Muscle of leg (tissue), 11 donors: ENCODE data around the gene NUP98. TPM values are rescaled to one million over a fixed set of nuclear protein-coding genes. Genes with fewer than 3 reads are reported as not detected.
"Not testable (repeated sequence)": the region's sequence is repeated elsewhere in the genome, so short reads cannot be mapped to it uniquely, and the experiment has no call there.

Source experiments
- DNase-seq: peaks from one replicate; pipeline ENCODE4 v3.0.0; 2013
- H3K27ac ChIP-seq: one replicate; pipeline ENCODE4 v1.5.1; 2013; ENCODE audit warnings: mild to moderate bottlenecking, low read length, control low read depth
- H3K27me3 ChIP-seq: one replicate; pipeline ENCODE4 v1.6.1; 2013; ENCODE audit warnings: low read length; ENCODE audit not compliant: control insufficient read depth, insufficient read depth
- H3K36me3 ChIP-seq: one replicate; pipeline ENCODE4 v1.6.1; 2013; ENCODE audit warnings: low read length; ENCODE audit not compliant: control insufficient read depth, insufficient read depth
- H3K4me1 ChIP-seq: one replicate; pipeline ENCODE4 v1.6.1; 2013; ENCODE audit warnings: low read length; ENCODE audit not compliant: control insufficient read depth, insufficient read depth
- H3K4me3 ChIP-seq: one replicate; pipeline ENCODE4 v1.5.1; 2013; ENCODE audit warnings: low read length, control low read depth
- H3K9me3 ChIP-seq: replicated peaks from 2 replicates; pipeline ENCODE4 v1.6.1; 2013; ENCODE audit warnings: low read depth, low read length; ENCODE audit not compliant: control insufficient read depth
- WGBS: methylation state at CpG from one replicate; pipeline ENCODE4 v1.1.5; 2013; ENCODE audit warnings: missing lambda C conversion rate; ENCODE audit not compliant: insufficient coverage; 5-methylcytosine and 5-hydroxymethylcytosine counted together
- polyA plus RNA-seq, 8 donors: library from polyadenylated mRNA; unstranded; fragments of 120-200 nt; gene quantifications; one replicate each; pipeline versions ENCODE4 v1.2.1 to v1.2.3, GENCODE V29; 2013; ENCODE audit warnings: inconsistent platforms in 1 of 8, low replicate concordance in 1 of 8; ENCODE audit not compliant: insufficient read length in 8 of 8, insufficient read depth in 1 of 8
- total RNA-seq: library from RNA; stranded (reverse); fragments of 120-200 nt; gene quantifications from one replicate; pipeline ENCODE4 v1.2.4, GENCODE V29; 2013

Gene NUP98
- total and polyA plus RNA-seq, 9 donors = 36.9 to 44.6 (median 40.1) TPM

DNA sequence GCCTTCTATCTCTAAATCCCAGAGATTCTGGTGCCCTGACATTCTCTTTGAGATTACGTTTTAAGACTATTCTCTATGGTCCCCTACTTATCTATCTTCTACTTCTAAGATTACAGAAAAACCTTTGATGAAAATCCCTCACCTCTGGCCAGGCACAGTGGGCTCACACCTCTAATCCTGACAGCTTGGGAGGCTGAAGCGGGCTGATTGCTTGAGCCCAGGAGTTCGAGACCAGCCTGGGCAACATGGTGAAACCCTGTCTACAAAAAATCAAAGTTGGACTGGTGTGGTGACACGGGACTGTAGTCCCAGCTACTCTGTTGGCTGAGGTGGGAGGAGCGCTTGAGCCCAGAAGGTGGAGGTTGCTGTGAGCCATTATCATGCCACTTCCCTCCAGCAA is 14.4 kb downstream of the NUP98 start:
- H3K4me1 ChIP-seq = no peaks in the 10 kb centered on the region
- no peak overlapping the region for H3K27ac ChIP-seq
- WGBS = 72% methylated on average over 3 of the region's 5 CpGs
- no peaks in the 10 kb centered on the region for H3K27me3 ChIP-seq
- no peak for DNase-seq
- H3K4me3 ChIP-seq = no peak overlapping the region
- peaks cover 24% of the 10 kb centered on the region for H3K36me3 ChIP-seq
- no peaks in the 10 kb centered on the region for H3K9me3 ChIP-seq

- no peaks in the 10 kb centered on the region for H3K9me3 ChIP-seq
- no peak overlapping the region for H3K27ac ChIP-seq
- H3K27me3 ChIP-seq = no peaks in the 10 kb centered on the region
- H3K4me3 ChIP-seq = no peak overlapping the region
- WGBS = no CpG with 5 or more reads among the region's 2 CpGs
- H3K4me1 ChIP-seq = no peaks in the 10 kb centered on the region
- no peak for DNase-seq
- peaks cover 29% of the 10 kb centered on the region for H3K36me3 ChIP-seq
These were observed 15.9 kb downstream of the NUP98 start for GRCh38 chr11:3781423-3781822.

DNA sequence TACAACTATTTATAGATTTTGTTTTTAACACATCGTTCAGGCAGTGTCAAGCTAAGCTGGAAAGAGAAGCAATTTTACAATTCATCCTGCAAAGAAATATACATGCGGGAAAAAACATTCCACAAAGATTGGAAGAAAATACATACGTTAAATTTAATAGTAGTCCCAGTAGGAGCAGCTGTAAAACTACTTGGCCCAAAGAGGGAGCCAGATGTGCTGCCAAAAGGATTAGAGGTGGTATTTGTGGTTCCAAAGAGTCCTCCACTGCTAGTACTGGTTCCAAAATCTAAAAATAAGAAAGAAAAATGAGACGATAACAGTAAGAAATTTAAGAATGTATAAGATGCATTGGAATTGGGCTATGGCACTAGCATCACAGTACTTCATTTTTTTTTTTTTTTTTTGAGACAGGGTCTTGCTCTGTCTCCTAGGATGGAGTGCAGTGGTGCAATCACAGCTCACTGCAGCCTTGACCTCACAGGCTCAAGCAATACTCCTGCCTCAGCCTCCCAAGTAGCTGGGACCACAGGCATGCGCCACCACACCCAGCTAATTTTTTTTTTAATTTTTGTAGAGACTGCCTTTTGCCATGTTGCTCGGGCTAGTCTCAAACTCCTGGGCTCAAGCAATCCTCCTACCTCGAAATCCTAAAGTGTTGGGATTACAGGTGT is 21.5 kb downstream of the NUP98 start:
- no peak overlapping the region for H3K4me3 ChIP-seq
- H3K4me1 ChIP-seq = no peaks in the 10 kb centered on the region
- WGBS = no CpG with 5 or more reads among the region's 7 CpGs
- H3K27ac ChIP-seq = no peak overlapping the region
- DNase-seq = peak; percentile 93
- H3K9me3 ChIP-seq = no peaks in the 10 kb centered on the region
- H3K27me3 ChIP-seq = no peaks in the 10 kb centered on the region
- H3K36me3 ChIP-seq = peaks cover 48% of the 10 kb centered on the region

DNA sequence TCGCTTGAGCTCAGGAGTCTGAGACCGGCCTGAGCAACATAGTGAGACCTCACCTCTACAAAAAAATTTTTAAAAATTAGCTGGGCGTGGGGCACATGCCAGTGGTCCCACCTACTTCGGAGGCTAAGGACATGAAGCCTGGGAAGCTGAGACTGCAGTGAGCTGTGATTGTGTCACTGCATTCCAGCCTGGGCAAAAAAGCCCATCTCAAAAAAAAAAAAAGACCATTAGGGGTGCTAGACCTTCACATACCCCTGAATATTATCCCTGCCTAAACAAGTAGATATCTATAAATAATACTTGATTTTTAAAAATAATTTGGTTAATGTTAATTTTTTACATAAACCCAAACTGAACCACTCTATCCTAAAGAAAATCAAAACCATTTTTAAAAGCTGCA is 24.2 kb downstream of the NUP98 start:
- WGBS = 80% methylated on average over 1 of the region's 4 CpGs
- Histone ChIP-seq H3K4me3 (no peak overlapping the region), H3K4me1 (no peaks in the 10 kb centered on the region), H3K27me3 (no peaks in the 10 kb centered on the region), H3K36me3 (peaks cover 53% of the 10 kb centered on the region), H3K9me3 (no peaks in the 10 kb centered on the region), H3K27ac (no peak overlapping the region)
- no peak for DNase-seq

GRCh38 chr11:3767536-3767935 is 29.8 kb downstream of the NUP98 start:
- no peak overlapping the region for H3K4me3 ChIP-seq
- H3K9me3 ChIP-seq = no peaks in the 10 kb centered on the region
- no peaks in the 10 kb centered on the region for H3K4me1 ChIP-seq
- H3K27me3 ChIP-seq = no peaks in the 10 kb centered on the region
- no peak for DNase-seq
- WGBS = no CpG with 5 or more reads among the region's 3 CpGs
- peaks cover 66% of the 10 kb centered on the region for H3K36me3 ChIP-seq
- H3K27ac ChIP-seq = no peak overlapping the region

DNA sequence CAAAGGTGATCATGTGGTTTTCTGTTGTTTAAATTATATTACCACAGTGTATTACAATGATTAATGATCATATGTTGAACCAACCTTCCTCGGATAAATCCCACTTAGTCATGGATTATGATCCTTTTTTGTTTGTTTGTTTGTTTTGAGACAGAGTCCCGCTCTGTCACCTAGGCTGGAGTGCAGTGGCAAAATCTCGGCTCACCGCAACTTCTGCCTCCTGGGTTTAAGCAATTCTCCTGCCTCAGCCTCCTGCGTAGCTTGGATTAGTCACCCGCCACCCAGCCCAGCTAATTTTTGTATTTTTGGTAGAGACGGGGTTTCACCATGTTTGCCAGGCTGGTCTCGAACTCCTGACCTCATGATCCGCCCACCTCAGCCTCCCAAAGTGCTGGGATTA is 30.5 kb downstream of the NUP98 start:
- H3K4me1 ChIP-seq, H3K27ac ChIP-seq, DNase-seq, H3K4me3 ChIP-seq, H3K9me3 ChIP-seq, H3K27me3 ChIP-seq: not testable (repeated sequence)
- H3K36me3 ChIP-seq = peaks cover 62% of the 10 kb centered on the region
- WGBS = no CpG with 5 or more reads among the region's 9 CpGs

DNA sequence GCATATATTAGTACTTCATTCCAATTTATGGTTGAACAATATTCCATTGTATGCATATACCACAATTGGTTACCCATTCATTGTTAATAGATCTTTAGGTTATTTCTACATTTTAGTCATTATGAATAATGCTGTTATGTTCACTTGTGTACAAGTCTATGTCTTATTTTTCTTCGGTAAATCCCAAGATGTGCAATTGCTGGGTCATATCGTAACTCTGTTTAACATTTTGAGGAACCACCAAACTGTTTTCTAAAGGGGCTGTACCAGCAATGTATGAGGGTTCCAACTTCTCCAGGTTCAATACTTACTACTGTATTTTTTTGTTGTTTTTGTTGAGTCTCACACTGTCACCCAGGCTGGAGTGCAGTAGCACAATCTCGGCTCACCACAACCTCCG is 33.1 kb downstream of the NUP98 start:
- Histone ChIP-seq H3K36me3 (peaks cover 50% of the 10 kb centered on the region), H3K27ac (no peak overlapping the region), H3K9me3 (no peaks in the 10 kb centered on the region), H3K27me3 (no peaks in the 10 kb centered on the region), H3K4me3 (no peak overlapping the region), H3K4me1 (no peaks in the 10 kb centered on the region)
- DNase-seq = no peak
- 100% methylated on average over 2 of the region's 4 CpGs for WGBS

DNA sequence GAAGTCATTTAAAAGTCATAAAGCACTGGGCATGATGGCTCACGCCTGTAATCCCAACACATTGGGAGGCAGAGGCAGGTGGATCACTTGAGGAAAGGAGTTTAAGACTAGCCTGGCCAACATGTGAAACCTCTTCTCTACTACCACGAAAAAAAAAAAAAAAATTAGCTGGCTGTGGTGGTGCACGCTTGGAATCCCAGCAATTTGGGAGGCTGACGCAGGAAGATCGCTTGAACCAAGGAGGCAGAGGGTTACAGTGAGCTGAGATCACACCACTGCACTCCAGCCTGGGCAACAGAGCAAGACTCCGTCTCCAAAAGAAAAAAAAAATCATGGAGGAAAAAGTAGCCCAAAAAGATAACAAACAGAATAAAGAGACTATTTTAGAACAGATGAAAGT is 42.2 kb downstream of the NUP98 start:
- Histone ChIP-seq H3K4me3 (no peak overlapping the region), H3K36me3 (peaks cover 65% of the 10 kb centered on the region), H3K9me3 (no peaks in the 10 kb centered on the region), H3K27ac (no peak overlapping the region), H3K27me3 (no peaks in the 10 kb centered on the region), H3K4me1 (no peaks in the 10 kb centered on the region)
- DNase-seq = no peak
- 95% methylated on average over 3 of the region's 6 CpGs for WGBS

- Histone ChIP-seq H3K36me3 (peaks cover 58% of the 10 kb centered on the region), H3K9me3 (no peaks in the 10 kb centered on the region), H3K4me1 (no peaks in the 10 kb centered on the region), H3K27me3 (no peaks in the 10 kb centered on the region), H3K4me3 (no peak overlapping the region), H3K27ac (no peak overlapping the region)
- no peak for DNase-seq
- WGBS = 100% methylated on average over 2 of the region's 2 CpGs
These were observed 44.2 kb downstream of the NUP98 start for GRCh38 chr11:3753110-3753509.

GRCh38 chr11:3747704-3748103 is 49.6 kb downstream of the NUP98 start:
- H3K4me1 ChIP-seq = no peaks in the 10 kb centered on the region
- H3K4me3 ChIP-seq = no peak overlapping the region
- H3K27me3 ChIP-seq = no peaks in the 10 kb centered on the region
- 43% methylated on average over 1 of the region's 1 CpG for WGBS
- H3K9me3 ChIP-seq = no peaks in the 10 kb centered on the region
- no peak overlapping the region for H3K27ac ChIP-seq
- peaks cover 49% of the 10 kb centered on the region for H3K36me3 ChIP-seq
- peak; percentile 6 for DNase-seq

DNA sequence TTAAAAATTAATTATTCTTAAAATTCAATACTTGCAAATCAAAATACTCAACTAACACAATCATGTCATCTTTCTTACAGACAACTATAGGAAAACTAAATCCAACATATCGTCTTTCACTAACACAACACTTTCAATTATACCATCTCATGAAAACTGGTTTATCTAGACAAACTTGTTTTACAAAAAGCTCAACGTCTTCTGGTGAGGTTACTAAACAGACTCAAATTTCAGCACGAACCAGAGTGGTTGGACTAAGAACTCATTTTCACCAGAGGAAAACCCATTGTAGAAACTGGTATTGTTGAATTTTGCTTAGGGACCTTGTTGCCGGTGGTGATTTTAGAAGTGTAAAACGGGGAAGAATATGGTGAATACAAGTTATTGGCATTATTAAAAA is 52.2 kb downstream of the NUP98 start:
- DNase-seq = no peak
- Histone ChIP-seq H3K36me3 (peaks cover 41% of the 10 kb centered on the region), H3K4me1 (no peaks in the 10 kb centered on the region), H3K9me3 (no peaks in the 10 kb centered on the region), H3K27me3 (no peaks in the 10 kb centered on the region), H3K27ac (no peak overlapping the region), H3K4me3 (no peak overlapping the region)
- WGBS = 100% methylated on average over 1 of the region's 5 CpGs
